Keratinocyte (primary cell): Measurements from ENCODE around the gene PHIP.

Source experiments
- EZH2 ChIP-seq: IDR thresholded peaks from one replicate; pipeline ENCODE4 v1.6.1; 2012; ENCODE audit warnings: inconsistent platforms, mild to moderate bottlenecking, low read length, moderate library complexity
- TF ChIP-seq, protein P1 (sequence below), 3 experiments: IDR thresholded peaks in 1 of 3; conservative IDR thresholded peaks in 1 of 3; optimal IDR thresholded peaks in 1 of 3; 2 replicates in 2 of 3; 3 replicates in 1 of 3; pipeline versions ENCODE3 to v1.5.1; 2011; ENCODE audit warnings: low read length in 3 of 3, mild to moderate bottlenecking in 3 of 3, moderate library complexity in 2 of 3, control low read depth in 1 of 3, inconsistent platforms in 1 of 3; ENCODE audit not compliant: insufficient read depth in 2 of 3; ENCODE audit errors: extremely low read depth in 1 of 3

DNA sequence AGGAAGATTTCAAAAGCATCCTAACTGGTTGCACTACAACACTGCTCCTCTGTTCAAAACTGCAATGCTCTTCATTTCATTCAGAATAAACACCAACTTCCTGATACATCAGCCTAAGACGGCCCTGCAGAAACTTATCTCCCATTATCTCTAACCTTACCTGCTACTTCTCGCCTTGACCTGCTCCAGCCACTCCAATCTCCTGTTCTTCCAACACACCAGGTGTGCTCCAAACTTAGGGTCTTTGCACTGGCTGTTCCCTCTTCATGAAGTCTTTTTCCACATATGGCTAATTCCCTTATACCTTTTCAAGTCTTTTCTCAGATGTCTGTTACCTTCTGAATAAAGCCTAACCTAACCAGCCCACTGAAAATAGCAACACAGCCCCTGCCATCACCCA, 32.1 kb downstream of the PHIP start:
- TF ChIP-seq, protein P1, sequence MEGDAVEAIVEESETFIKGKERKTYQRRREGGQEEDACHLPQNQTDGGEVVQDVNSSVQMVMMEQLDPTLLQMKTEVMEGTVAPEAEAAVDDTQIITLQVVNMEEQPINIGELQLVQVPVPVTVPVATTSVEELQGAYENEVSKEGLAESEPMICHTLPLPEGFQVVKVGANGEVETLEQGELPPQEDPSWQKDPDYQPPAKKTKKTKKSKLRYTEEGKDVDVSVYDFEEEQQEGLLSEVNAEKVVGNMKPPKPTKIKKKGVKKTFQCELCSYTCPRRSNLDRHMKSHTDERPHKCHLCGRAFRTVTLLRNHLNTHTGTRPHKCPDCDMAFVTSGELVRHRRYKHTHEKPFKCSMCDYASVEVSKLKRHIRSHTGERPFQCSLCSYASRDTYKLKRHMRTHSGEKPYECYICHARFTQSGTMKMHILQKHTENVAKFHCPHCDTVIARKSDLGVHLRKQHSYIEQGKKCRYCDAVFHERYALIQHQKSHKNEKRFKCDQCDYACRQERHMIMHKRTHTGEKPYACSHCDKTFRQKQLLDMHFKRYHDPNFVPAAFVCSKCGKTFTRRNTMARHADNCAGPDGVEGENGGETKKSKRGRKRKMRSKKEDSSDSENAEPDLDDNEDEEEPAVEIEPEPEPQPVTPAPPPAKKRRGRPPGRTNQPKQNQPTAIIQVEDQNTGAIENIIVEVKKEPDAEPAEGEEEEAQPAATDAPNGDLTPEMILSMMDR (optimal IDR thresholded peaks at IDR 0.05 in 1 of 3, IDR thresholded peaks at IDR 0.05 in 1 of 3, conservative IDR thresholded peaks at IDR 0.05 in 1 of 3; ENCODE audit: extremely low read depth in 1 of 3, insufficient read depth in 2 of 3, low read length in 3 of 3) = no peak
- no peak for TF ChIP-seq EZH2
